Astrocyte of the hippocampus (primary cell): ENCODE results near the gene FBXO41.

ENCODE experiments used
- DNase-seq: peaks from one replicate; pipeline ENCODE4 v3.0.0; 2011; ENCODE audit warnings: low read depth, low spot score

Gene FBXO41

GRCh38 chr2:73214120-73215035, 69.9 kb downstream of the FBXO41 start, which contains the start of gene SMYD5:
Gene SMYD5, plus strand, starts transcription at chr2:73214245. Its CDS starts 22 bp downstream, at chr2:73214267.
- DNase-seq = peak; percentile 91

DNA sequence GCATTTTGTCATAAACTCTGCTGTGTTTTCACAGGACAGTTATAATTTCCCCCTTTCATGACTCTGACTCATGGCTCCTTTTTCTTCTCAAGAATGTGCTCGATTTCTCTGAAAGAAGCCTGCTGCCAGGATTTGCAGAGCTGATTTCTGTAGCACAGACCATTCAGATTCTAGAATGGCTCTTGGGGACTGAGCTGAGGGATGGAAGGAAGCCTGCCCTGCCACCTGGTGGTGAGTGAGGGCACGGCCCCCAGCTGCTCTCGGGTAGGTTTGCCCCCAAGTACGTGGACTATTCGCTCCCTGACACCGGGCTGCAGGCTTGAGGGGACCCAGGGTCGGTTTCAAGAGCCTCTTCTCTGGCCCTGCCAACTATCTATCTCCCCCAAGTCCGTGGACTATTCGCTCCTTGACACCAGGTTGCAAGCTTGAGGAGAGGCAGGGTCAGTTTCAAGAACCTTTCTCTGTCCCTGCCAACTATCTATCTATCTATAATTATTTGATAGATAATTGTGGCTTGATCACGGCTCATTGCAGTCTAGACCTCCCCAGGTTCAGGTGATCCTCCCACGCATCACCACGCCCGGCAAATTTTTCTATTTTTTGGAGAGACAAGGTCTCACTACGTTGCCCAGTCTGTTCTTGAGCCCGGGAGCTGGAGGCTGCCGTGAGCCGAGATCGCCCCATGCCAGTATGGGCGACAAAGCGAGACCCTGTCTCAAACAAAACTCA, 71.7 kb downstream of the FBXO41 start:
- DNase-seq = peak; percentile 92

DNA sequence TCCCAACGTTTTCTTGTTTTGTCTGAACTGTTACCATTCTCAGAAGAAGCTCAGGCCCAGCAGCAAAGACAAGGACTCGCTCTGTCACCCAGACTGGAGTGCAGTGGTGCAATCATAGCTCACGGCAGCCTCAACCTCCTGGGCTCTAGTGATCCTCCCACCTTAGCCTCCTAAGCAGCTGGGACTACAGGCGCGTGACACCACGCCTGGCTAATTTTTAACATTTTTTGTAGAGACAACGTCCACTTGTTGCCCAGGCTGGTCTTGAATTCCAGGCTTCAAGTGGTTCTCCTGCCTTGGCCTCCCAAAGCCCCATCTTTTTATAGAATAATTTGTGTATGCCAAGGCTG, 72.2 kb downstream of the FBXO41 start:
- no peak for DNase-seq

DNA sequence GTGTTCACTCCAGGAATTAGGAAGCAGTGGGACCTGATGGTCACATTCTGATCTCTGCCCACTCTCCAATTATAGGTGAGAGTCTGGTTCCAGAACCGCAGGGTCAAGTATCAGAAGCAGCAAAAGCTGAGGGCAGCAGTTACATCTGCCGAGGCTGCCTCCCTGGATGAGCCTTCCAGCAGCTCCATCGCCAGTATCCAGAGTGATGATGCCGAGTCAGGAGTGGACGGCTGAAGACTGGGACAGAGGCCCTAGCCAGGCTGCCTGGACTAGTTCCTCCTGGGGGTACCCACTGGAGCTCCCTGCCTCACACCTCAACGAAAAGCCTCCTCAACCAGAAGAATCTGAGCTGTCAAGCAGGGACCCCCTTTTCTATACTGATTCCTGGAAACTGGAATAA, 73.6 kb downstream of the FBXO41 start:
- DNase-seq = no peak

DNA sequence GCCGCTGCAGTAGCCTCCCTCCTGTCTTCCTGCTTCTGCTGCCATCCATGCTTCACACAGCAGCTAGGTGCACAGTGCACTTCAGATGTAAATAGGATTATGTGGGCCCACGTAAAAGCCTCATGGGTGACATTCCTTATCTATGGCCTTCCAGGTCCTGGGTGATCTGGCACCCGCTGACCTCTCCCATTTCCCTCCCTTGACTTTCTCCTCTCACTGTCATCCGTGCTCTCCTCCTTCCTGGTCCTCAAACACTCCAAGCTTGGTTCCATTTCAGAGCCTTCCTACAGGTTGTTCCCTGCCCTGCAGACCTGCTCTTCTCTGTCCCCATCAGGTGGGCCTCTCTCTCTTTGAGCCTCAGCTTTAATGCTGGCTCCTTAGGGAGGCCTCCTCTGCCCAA, 74.3 kb downstream of the FBXO41 start:
- no peak for DNase-seq

GRCh38 chr2:73208258-73208657, 76.0 kb downstream of the FBXO41 start:
- DNase-seq = no peak

- peak; percentile 50 for DNase-seq
These were observed 78.7 kb downstream of the FBXO41 start for GRCh38 chr2:73205611-73206010.
